SU-DHL-6 (cell line): ENCODE measurements around the gene UROD.

Source experiments
- EZH2phosphoT487 ChIP-seq: fragments of 200-600 bp; sonication (generic), shearing (Covaris generic); conservative IDR thresholded peaks from 2 replicates; pipeline ENCODE4 v1.6.1; 2018; ENCODE audit warnings: mild to moderate bottlenecking, antibody characterized with exemption, low read length, moderate library complexity, mixed read lengths
- TF ChIP-seq, protein P1 (sequence below): fragments of 200-600 bp; sonication (generic); IDR thresholded peaks from one replicate; pipeline ENCODE4 v1.5.1; 2017; ENCODE audit warnings: antibody characterized with exemption, mild to moderate bottlenecking, low read length, moderate library complexity; ENCODE audit not compliant: insufficient read depth, poor library complexity, severe bottlenecking

GRCh38 chr1:44995467-44996238 is 16.4 kb upstream of the UROD start:
- TF ChIP-seq, protein P1, sequence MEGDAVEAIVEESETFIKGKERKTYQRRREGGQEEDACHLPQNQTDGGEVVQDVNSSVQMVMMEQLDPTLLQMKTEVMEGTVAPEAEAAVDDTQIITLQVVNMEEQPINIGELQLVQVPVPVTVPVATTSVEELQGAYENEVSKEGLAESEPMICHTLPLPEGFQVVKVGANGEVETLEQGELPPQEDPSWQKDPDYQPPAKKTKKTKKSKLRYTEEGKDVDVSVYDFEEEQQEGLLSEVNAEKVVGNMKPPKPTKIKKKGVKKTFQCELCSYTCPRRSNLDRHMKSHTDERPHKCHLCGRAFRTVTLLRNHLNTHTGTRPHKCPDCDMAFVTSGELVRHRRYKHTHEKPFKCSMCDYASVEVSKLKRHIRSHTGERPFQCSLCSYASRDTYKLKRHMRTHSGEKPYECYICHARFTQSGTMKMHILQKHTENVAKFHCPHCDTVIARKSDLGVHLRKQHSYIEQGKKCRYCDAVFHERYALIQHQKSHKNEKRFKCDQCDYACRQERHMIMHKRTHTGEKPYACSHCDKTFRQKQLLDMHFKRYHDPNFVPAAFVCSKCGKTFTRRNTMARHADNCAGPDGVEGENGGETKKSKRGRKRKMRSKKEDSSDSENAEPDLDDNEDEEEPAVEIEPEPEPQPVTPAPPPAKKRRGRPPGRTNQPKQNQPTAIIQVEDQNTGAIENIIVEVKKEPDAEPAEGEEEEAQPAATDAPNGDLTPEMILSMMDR, result no peak
- no peak for TF ChIP-seq EZH2phosphoT487
